Measurements from ENCODE around the gene PCDHGA3. TPM values are rescaled to one million over a fixed set of nuclear protein-coding genes. Genes with fewer than 3 reads are reported as not detected.
A peak's percentile ranks its signal among the peaks of the same experiment; 100 is the strongest.
"Not testable (repeated sequence)": the region's sequence is repeated elsewhere in the genome, so short reads cannot be mapped to it uniquely, and the experiment has no call there.

Gene PCDHGA3
- total and polyA plus RNA-seq, 2 experiments from 2014 or later = 5.4 to 7.6 TPM

GRCh38 chr5:141382469-141383294 lies 39.1 kb downstream of the PCDHGA3 start, which contains the start of gene PCDHGA7:
PCDHGA7 (plus strand) TSS chr5:141382742; CDS start chr5:141382900, 158 bp downstream.
- Histone ChIP-seq H3K36me3 (ENCODE audit: low read depth) (no peaks in the 10 kb centered on the region), H3K4me2 (ENCODE audit: unreplicated experiment) (no peak within 1 kb of the TSS), H3K9me3 (ENCODE audit: low read depth) (no peaks in the 10 kb centered on the region), H3K9ac (no peak within 1 kb of the TSS), H3K27ac (no peak within 1 kb of the TSS), H3K4me1 (ENCODE audit: insufficient read depth) (no peaks in the 10 kb centered on the region), H3K27me3 (replicated peaks; ENCODE audit: insufficient read depth) (no peaks in the 10 kb centered on the region), H4K20me1 (ENCODE audit: insufficient read depth) (no peaks in the 10 kb centered on the region), H3K9me2 (ENCODE audit: insufficient read depth) (no peaks in the 10 kb centered on the region), H3K4me3 (no peak within 1 kb of the TSS; the same call in 1 of the 2 replicates), H3F3A (ENCODE audit: insufficient read depth) (no peaks in the 10 kb centered on the region), H2AFZ (no peak within 1 kb of the TSS; the same call in 1 of the 2 replicates), H3K79me2 (ENCODE audit: insufficient read depth) (no peaks in the 10 kb centered on the region)
- no peak for TF ChIP-seq EZH2 (IDR thresholded peaks at IDR 0.05; ENCODE audit: insufficient read depth, poor library complexity, severe bottlenecking)
- no peak for TF ChIP-seq EZH2phosphoT487 (IDR thresholded peaks at IDR 0.05; ENCODE audit: insufficient read depth, low read depth)
- DNase-seq = no peak
- 34 to 38% methylated on average over 36 to 37 of the region's 37 CpGs for WGBS, 2 experiments (ENCODE audit: low coverage in 1 of 2, low lambda C conversion rate in 2 of 2, missing lambda C conversion rate in 2 of 2)
- in situ Hi-C loops (cut with MboI) = no loop called here

DNA sequence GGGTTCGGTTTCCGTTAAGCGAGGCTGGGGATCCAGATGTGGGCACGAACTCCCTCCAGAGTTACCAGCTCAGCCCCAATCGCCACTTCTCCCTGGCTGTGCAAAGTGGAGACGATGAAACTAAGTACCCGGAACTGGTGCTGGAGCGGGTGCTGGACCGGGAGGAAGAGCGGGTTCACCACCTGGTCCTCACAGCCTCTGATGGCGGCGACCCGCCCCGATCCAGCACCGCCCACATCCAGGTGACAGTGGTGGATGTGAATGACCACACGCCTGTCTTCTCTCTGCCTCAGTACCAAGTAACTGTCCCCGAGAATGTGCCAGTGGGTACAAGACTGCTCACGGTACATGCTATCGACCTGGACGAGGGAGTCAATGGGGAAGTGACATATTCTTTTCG lies 39.7 kb downstream of the PCDHGA3 start:
- Histone ChIP-seq H3K9ac (no peak overlapping the region), H4K20me1 (ENCODE audit: insufficient read depth) (no peaks in the 10 kb centered on the region), H3K4me3 (no peak overlapping the region), H3K27me3 (replicated peaks; ENCODE audit: insufficient read depth) (no peaks in the 10 kb centered on the region), H3K27ac (no peak overlapping the region), H3K9me3 (ENCODE audit: low read depth) (no peaks in the 10 kb centered on the region), H3F3A (ENCODE audit: insufficient read depth) (no peaks in the 10 kb centered on the region), H2AFZ (no peak overlapping the region), H3K4me1 (ENCODE audit: insufficient read depth) (no peaks in the 10 kb centered on the region), H3K4me2 (ENCODE audit: unreplicated experiment) (no peak overlapping the region), H3K36me3 (ENCODE audit: low read depth) (no peaks in the 10 kb centered on the region), H3K9me2 (ENCODE audit: insufficient read depth) (no peaks in the 10 kb centered on the region), H3K79me2 (ENCODE audit: insufficient read depth) (no peaks in the 10 kb centered on the region)
- in situ Hi-C loops (cut with MboI) = no loop called here
- no peak for TF ChIP-seq EZH2phosphoT487 (IDR thresholded peaks at IDR 0.05; ENCODE audit: insufficient read depth, low read depth)
- TF ChIP-seq EZH2 (IDR thresholded peaks at IDR 0.05; ENCODE audit: insufficient read depth, poor library complexity, severe bottlenecking) = no peak
- DNase-seq = no peak
- 41 to 42% methylated on average over 18 to 21 of the region's 21 CpGs for WGBS, 2 experiments (ENCODE audit: low coverage in 1 of 2, low lambda C conversion rate in 2 of 2, missing lambda C conversion rate in 2 of 2)

DNA sequence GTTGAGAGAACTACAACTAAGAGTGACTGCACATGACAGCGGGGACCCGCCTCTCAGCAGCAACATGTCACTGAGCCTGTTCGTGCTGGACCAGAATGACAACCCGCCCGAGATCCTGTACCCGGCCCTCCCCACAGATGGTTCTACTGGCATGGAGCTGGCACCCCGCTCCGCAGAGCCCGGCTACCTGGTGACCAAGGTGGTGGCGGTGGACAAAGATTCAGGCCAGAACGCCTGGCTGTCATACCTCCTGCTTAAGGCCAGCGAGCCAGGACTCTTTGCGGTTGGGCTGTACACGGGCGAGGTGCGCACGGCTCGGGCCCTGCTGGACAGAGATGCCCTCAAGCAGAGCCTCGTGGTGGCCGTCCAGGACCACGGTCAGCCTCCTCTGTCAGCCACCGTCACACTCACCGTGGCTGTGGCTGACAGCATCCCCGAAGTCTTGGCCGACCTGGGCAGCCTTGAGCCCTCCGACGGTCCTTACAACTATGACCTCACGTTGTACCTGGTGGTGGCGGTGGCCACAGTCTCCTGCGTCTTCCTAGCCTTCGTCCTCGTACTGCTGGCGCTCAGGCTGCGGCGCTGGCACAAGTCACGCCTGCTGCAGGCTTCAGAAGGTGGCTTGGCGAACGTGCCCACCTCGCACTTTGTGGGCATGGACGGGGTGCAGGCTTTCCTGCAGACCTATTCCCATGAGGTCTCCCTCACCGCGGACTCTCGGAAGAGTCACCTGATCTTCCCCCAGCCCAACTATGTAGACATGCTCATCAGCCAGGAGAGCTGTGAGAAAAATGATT lies 41.0 kb downstream of the PCDHGA3 start:
- Histone ChIP-seq H2AFZ (no peak overlapping the region), H3K9me2 (ENCODE audit: insufficient read depth) (no peaks in the 10 kb centered on the region), H3K36me3 (ENCODE audit: low read depth) (no peaks in the 10 kb centered on the region), H3K9ac (no peak overlapping the region), H3K4me3 (no peak overlapping the region), H3K79me2 (ENCODE audit: insufficient read depth) (no peaks in the 10 kb centered on the region), H3K27me3 (replicated peaks; ENCODE audit: insufficient read depth) (no peaks in the 10 kb centered on the region), H3K4me2 (ENCODE audit: unreplicated experiment) (no peak overlapping the region), H3K9me3 (ENCODE audit: low read depth) (no peaks in the 10 kb centered on the region), H4K20me1 (ENCODE audit: insufficient read depth) (no peaks in the 10 kb centered on the region), H3F3A (ENCODE audit: insufficient read depth) (no peaks in the 10 kb centered on the region), H3K27ac (no peak overlapping the region), H3K4me1 (ENCODE audit: insufficient read depth) (no peaks in the 10 kb centered on the region)
- 36 to 38% methylated on average over 42 to 43 of the region's 43 CpGs for WGBS, 2 experiments (ENCODE audit: low coverage in 1 of 2, low lambda C conversion rate in 2 of 2, missing lambda C conversion rate in 2 of 2)
- DNase-seq = no peak
- in situ Hi-C loops (cut with MboI) = no loop called here
- no peak for TF ChIP-seq EZH2 (IDR thresholded peaks at IDR 0.05; ENCODE audit: insufficient read depth, poor library complexity, severe bottlenecking)

- H3K4me3 ChIP-seq = peak within 1 kb of the TSS; percentile 66
- in situ Hi-C loops (cut with MboI); H3K27me3 ChIP-seq (replicated peaks; ENCODE audit: insufficient read depth); H3K79me2 ChIP-seq (ENCODE audit: insufficient read depth); H4K20me1 ChIP-seq (ENCODE audit: insufficient read depth); H3K9ac ChIP-seq; H3K9me2 ChIP-seq (ENCODE audit: insufficient read depth); H3K9me3 ChIP-seq (ENCODE audit: low read depth); H3K27ac ChIP-seq; H3K4me2 ChIP-seq (ENCODE audit: unreplicated experiment); H3K36me3 ChIP-seq (ENCODE audit: low read depth); H3K4me1 ChIP-seq (ENCODE audit: insufficient read depth); H3F3A ChIP-seq (ENCODE audit: insufficient read depth): not testable (repeated sequence)
- peak; percentile 61 for DNase-seq
- WGBS, 2 experiments (ENCODE audit: low coverage in 1 of 2, low lambda C conversion rate in 2 of 2, missing lambda C conversion rate in 2 of 2) = 13 to 19% methylated on average over 21 to 23 of the region's 40 CpGs
- peak within 1 kb of the TSS; percentile 62; the same call in 1 of the 2 replicates for H2AFZ ChIP-seq
Observed at GRCh38 chr5:141387557-141388311, 44.1 kb downstream of the PCDHGA3 start, which contains the start of gene PCDHGB4. PCDHGB4 (plus strand) TSS chr5:141387698; CDS start chr5:141387885, 187 bp downstream.

Data from GM23248 (cell line).